Ectodermal cell (in vitro differentiated cells): Measurements from ENCODE around the gene MRE11.

Experiments
- H3K27ac ChIP-seq: 2 replicates; pipeline ENCODE4 v1.7.0; 2013; ENCODE audit warnings: mild to moderate bottlenecking, low read depth, low read length; ENCODE audit not compliant: insufficient read depth, poor library complexity, severe bottlenecking
- H3K27me3 ChIP-seq: 2 replicates; pipeline ENCODE4 v1.7.0; 2013; ENCODE audit warnings: mild to moderate bottlenecking, low read length; ENCODE audit not compliant: insufficient read depth, control insufficient read depth, poor library complexity, severe bottlenecking
- H3K36me3 ChIP-seq: one replicate; pipeline ENCODE4 v1.7.0; 2013; ENCODE audit warnings: low read length; ENCODE audit not compliant: control insufficient read depth, insufficient read depth
- H3K4me1 ChIP-seq: one replicate; pipeline ENCODE4 v1.7.0; 2013; ENCODE audit warnings: low read length; ENCODE audit not compliant: control insufficient read depth, insufficient read depth
- H3K4me3 ChIP-seq: 2 replicates; pipeline ENCODE4 v1.7.0; 2013; ENCODE audit warnings: low read depth, low read length, control low read depth; ENCODE audit not compliant: insufficient read depth
- H3K9me3 ChIP-seq: 2 replicates; pipeline ENCODE4 v1.7.0; 2013; ENCODE audit warnings: mild to moderate bottlenecking, low read length, moderate library complexity; ENCODE audit not compliant: control insufficient read depth
- WGBS, 2 experiments: methylation state at CpG; one replicate each; pipeline ENCODE4 v1.1.7; 2013; ENCODE audit warnings: missing lambda C conversion rate in 2 of 2; 5-methylcytosine and 5-hydroxymethylcytosine counted together

Gene MRE11

GRCh38 chr11:94459576-94459975 is 34.1 kb downstream of the MRE11 start:
- no peaks in the 10 kb centered on the region for H3K9me3 ChIP-seq
- WGBS, 2 experiments, result 95 to 97% methylated on average over 2 of the region's 2 CpGs

DNA sequence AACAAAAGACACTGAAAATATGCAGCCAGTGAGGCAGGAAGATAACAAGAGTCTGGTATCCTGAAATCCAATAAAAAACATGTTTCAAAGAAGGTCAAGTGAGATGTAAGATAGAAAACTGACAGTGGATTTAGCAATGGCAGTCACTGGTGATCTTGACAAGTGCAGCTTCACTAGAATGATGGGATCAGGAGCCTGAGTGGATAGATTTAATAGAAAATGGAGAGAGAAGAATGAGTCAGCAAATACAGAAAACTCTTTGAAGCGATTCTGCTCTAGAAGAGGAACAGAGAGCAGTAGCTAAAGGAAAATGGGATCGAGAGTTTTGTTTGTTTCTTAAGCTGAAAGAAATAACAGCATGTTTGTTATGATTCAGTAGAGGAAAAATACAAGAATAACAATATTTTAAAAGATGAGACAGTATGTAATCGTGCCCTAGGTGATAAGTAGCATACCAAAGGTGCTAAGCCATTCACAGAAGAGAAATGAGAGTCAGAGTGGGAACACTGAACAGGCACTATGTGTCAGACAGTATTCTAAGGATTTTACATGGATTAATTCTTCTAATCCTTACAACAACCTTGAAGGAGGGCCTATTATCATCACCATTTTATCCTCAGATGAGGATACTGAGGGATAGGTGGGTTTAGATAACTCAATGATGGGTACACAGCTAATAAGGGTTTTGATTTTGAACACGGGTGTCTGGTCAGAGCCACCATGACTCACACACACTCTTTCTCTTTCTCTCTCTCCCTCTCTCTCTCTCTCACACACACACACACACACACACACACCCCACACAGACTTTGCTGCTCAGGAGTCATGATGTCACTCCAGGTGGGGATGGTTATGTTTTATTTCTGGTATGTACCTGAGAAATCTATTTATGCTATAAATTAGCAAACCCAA is 36.3 kb downstream of the MRE11 start:
- no peaks in the 10 kb centered on the region for H3K27me3 ChIP-seq
- peaks cover 3% of the 10 kb centered on the region for H3K36me3 ChIP-seq
- H3K4me3 ChIP-seq, result no peak overlapping the region
- WGBS, 2 experiments, result 82 to 97% methylated on average over 3 to 4 of the region's 4 CpGs
- no peaks in the 10 kb centered on the region for H3K4me1 ChIP-seq
- no peaks in the 10 kb centered on the region for H3K9me3 ChIP-seq
- no peak overlapping the region for H3K27ac ChIP-seq

More at GRCh38 chr11:94459576-94459975, 34.1 kb downstream of the MRE11 start:
- Histone ChIP-seq H3K27me3 (no peaks in the 10 kb centered on the region), H3K27ac (no peak overlapping the region), H3K4me1 (no peaks in the 10 kb centered on the region), H3K36me3 (peaks cover 3% of the 10 kb centered on the region), H3K4me3 (no peak overlapping the region)

- Histone ChIP-seq H3K36me3 (peaks cover 3% of the 10 kb centered on the region), H3K4me1 (no peaks in the 10 kb centered on the region), H3K4me3 (no peak overlapping the region), H3K27ac (no peak overlapping the region), H3K27me3 (no peaks in the 10 kb centered on the region), H3K9me3 (no peaks in the 10 kb centered on the region)
- 94% methylated on average over 1 of the region's 1 CpG for WGBS, 2 experiments
Measured at GRCh38 chr11:94455861-94456260, 37.8 kb downstream of the MRE11 start.

DNA sequence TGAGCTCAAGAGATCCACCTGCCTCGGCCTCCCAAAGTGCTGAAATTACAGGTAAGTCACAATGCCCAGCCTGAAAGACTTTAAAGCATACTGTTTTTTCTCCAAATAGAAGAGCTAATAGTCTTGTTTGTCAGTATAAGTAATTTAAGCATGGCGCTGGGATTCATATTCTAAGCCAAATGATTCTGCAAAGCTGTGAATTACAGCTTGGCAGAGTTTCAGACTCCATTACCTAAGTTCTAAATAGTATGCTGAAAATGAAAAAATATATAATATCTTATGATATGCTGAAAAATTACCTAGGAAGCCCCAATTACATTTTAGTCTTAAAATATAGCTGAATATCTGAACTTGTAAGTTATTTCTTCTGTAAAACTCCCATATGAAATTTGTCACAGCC is 39.3 kb downstream of the MRE11 start:
- H3K4me1 ChIP-seq, result no peaks in the 10 kb centered on the region
- no peak overlapping the region for H3K4me3 ChIP-seq
- peaks cover 3% of the 10 kb centered on the region for H3K36me3 ChIP-seq
- WGBS, 2 experiments, result 93 to 94% methylated on average over 2 of the region's 2 CpGs
- H3K27me3 ChIP-seq, result no peaks in the 10 kb centered on the region
- no peaks in the 10 kb centered on the region for H3K9me3 ChIP-seq
- no peak overlapping the region for H3K27ac ChIP-seq

- WGBS, 2 experiments, result 100% methylated on average over 1 to 2 of the region's 2 CpGs
- Histone ChIP-seq H3K27me3 (no peaks in the 10 kb centered on the region), H3K9me3 (no peaks in the 10 kb centered on the region), H3K4me3 (no peak overlapping the region), H3K36me3 (peaks cover 3% of the 10 kb centered on the region), H3K4me1 (no peaks in the 10 kb centered on the region), H3K27ac (no peak overlapping the region)
Measured at GRCh38 chr11:94452988-94453387, 40.7 kb downstream of the MRE11 start.

DNA sequence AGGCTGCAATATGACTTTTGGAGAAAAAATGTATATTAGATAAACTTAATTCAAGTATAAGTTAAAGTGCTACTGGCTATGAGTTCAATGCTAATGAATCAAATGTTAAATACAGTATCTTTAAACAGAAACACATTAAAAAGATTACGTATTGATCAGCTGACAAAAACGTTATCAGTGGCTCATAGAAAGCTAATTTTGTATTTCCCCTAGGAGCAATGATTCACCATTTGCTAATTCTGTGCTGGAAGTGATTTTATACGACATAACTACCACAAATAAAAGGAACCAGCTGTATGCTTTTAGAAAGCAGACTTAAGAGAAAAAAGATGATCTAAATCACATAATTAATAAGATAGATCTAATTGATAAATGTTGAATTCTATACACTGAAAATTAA is 43.6 kb downstream of the MRE11 start:
- Histone ChIP-seq H3K9me3 (no peaks in the 10 kb centered on the region), H3K36me3 (peaks cover 7% of the 10 kb centered on the region), H3K4me1 (no peaks in the 10 kb centered on the region), H3K27me3 (no peaks in the 10 kb centered on the region), H3K4me3 (no peak overlapping the region), H3K27ac (no peak overlapping the region)
- 87 to 100% methylated on average over 2 to 3 of the region's 3 CpGs for WGBS, 2 experiments

DNA sequence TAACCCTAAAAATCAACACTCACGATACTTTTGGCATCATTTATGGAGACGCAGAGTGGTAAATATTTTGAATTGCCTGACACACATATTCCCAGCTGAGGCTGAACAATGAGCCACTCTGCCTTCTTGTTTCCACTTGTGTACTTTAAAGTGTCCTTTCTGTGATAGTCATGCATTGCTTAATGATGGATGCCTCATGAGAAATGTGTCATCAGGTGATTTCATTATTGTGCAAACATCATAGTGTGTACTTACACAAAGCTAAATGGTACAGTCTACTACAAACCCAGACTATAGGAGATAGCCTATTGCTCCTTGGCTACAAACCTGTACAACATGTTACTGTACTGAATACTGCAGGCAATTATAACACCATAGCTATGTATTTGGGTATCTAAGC is 44.2 kb downstream of the MRE11 start:
- 96 to 97% methylated on average over 2 of the region's 2 CpGs for WGBS, 2 experiments
- no peak overlapping the region for H3K4me3 ChIP-seq
- no peaks in the 10 kb centered on the region for H3K4me1 ChIP-seq
- H3K9me3 ChIP-seq, result no peaks in the 10 kb centered on the region
- H3K27ac ChIP-seq, result no peak overlapping the region
- H3K27me3 ChIP-seq, result no peaks in the 10 kb centered on the region
- H3K36me3 ChIP-seq, result peaks cover 8% of the 10 kb centered on the region

DNA sequence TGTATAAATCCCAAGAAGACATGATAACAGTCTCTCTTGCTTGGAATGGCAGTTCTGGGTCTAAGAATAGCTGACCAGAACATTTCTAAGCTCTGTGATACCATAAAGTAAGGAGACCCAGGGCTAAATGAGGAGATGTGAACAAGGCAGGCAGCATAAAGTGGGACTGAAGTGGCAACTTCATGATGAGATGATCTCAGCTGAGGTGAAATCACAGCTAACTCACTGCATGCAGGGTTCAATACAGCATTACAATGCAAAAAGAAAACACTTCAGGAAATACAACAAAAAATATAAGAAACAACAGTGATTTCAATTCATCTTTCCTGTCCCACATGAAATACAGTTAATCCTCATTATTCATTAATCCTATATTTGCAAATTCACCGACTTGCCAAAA is 44.6 kb downstream of the MRE11 start:
- H3K27me3 ChIP-seq, result no peaks in the 10 kb centered on the region
- no peak overlapping the region for H3K4me3 ChIP-seq
- no peaks in the 10 kb centered on the region for H3K4me1 ChIP-seq
- H3K9me3 ChIP-seq, result no peaks in the 10 kb centered on the region
- WGBS, 2 experiments, result 92 to 96% methylated on average over 1 of the region's 1 CpG
- H3K36me3 ChIP-seq, result peaks cover 13% of the 10 kb centered on the region
- no peak overlapping the region for H3K27ac ChIP-seq

- WGBS, 2 experiments, result 90 to 96% methylated on average over 3 to 4 of the region's 4 CpGs
- H3K36me3 ChIP-seq, result peaks cover 15% of the 10 kb centered on the region
- no peaks in the 10 kb centered on the region for H3K27me3 ChIP-seq
- H3K4me1 ChIP-seq, result no peaks in the 10 kb centered on the region
- no peak overlapping the region for H3K27ac ChIP-seq
- H3K4me3 ChIP-seq, result no peak overlapping the region
- H3K9me3 ChIP-seq, result no peaks in the 10 kb centered on the region
Measured at GRCh38 chr11:94447149-94447548, 46.5 kb downstream of the MRE11 start.

GRCh38 chr11:94445641-94446040 is 48.0 kb downstream of the MRE11 start:
- H3K4me1 ChIP-seq, result no peaks in the 10 kb centered on the region
- H3K27me3 ChIP-seq, result no peaks in the 10 kb centered on the region
- no peak overlapping the region for H3K27ac ChIP-seq
- peaks cover 15% of the 10 kb centered on the region for H3K36me3 ChIP-seq
- no peaks in the 10 kb centered on the region for H3K9me3 ChIP-seq
- WGBS, 2 experiments, result 100% methylated on average over 1 of the region's 1 CpG
- H3K4me3 ChIP-seq, result no peak overlapping the region
